MM.1S (cell line): ENCODE data around the gene NMNAT1.
"Not testable (repeated sequence)": the region's sequence is repeated elsewhere in the genome, so short reads cannot be mapped to it uniquely, and the experiment has no call there.

Experiments
- DNase-seq: peaks from one replicate; pipeline ENCODE4 v3.0.0-alpha.2; 2015
- H2AFZ ChIP-seq: fragments of 300-600 bp; sonication (generic); 2 replicates; pipeline ENCODE4 v1.6.0; 2016; ENCODE audit warnings: antibody characterized with exemption, low read length
- H3F3A ChIP-seq: fragments of 300-600 bp; sonication (generic); 2 replicates; pipeline ENCODE4 v1.6.1; 2016; ENCODE audit warnings: mild to moderate bottlenecking, antibody characterized with exemption, low read length, moderate library complexity, mixed read lengths; ENCODE audit not compliant: insufficient read depth
- H3K27ac ChIP-seq: fragments of 300-600 bp; sonication (generic); 2 replicates; pipeline ENCODE4 v1.5.1; 2016; ENCODE audit warnings: mild to moderate bottlenecking, low read length
- H3K27me3 ChIP-seq: fragments of 300-600 bp; sonication (generic); replicated peaks from 2 replicates; pipeline ENCODE4 v1.6.0; 2016; ENCODE audit warnings: low read length; ENCODE audit not compliant: insufficient read depth
- H3K36me3 ChIP-seq: fragments of 300-600 bp; sonication (generic); replicated peaks from 2 replicates; pipeline ENCODE4 v1.6.1; 2016; ENCODE audit warnings: mild to moderate bottlenecking, low read length, mixed read lengths; ENCODE audit not compliant: insufficient read depth
- H3K4me1 ChIP-seq: fragments of 300-600 bp; sonication (generic); 2 replicates; pipeline ENCODE4 v1.6.1; 2016; ENCODE audit warnings: low read length, mixed read lengths
- H3K4me2 ChIP-seq: fragments of 300-600 bp; sonication (generic); 2 replicates; pipeline ENCODE4 v1.6.0; 2016; ENCODE audit warnings: low read depth, low read length
- H3K4me3 ChIP-seq: fragments of 300-600 bp; sonication (generic); 2 replicates; pipeline ENCODE4 v1.5.1; 2016; ENCODE audit warnings: low read length, mixed read lengths
- H3K79me2 ChIP-seq: fragments of 300-600 bp; sonication (generic); 2 replicates; pipeline ENCODE4 v1.6.1; 2016; ENCODE audit warnings: mixed run types, low read length, mixed read lengths
- H3K9ac ChIP-seq: fragments of 300-600 bp; sonication (generic); 2 replicates; pipeline ENCODE4 v1.6.1; 2016; ENCODE audit warnings: low read length, mixed read lengths
- H3K9me2 ChIP-seq: fragments of 300-600 bp; sonication (generic); replicated peaks from 2 replicates; pipeline ENCODE4 v1.6.1; 2016; ENCODE audit warnings: mild to moderate bottlenecking, low read length, mixed read lengths; ENCODE audit not compliant: insufficient read depth
- H3K9me3 ChIP-seq: fragments of 300-600 bp; sonication (generic); replicated peaks from 2 replicates; pipeline ENCODE4 v1.6.1; 2016; ENCODE audit warnings: mild to moderate bottlenecking, low read length, mixed read lengths; ENCODE audit not compliant: insufficient read depth
- H4K20me1 ChIP-seq: fragments of 300-600 bp; sonication (generic); 2 replicates; pipeline ENCODE4 v1.6.1; 2016; ENCODE audit warnings: mild to moderate bottlenecking, low read length, moderate library complexity, mixed read lengths; ENCODE audit not compliant: insufficient read depth
- CTCF ChIP-seq: fragments of 300-600 bp; sonication (generic); IDR thresholded peaks from 2 replicates; pipeline ENCODE4 v1.5.1; 2016; ENCODE audit warnings: antibody characterized with exemption, low read length, mixed read lengths
- EZH2 ChIP-seq: fragments of 300-600 bp; sonication (generic); optimal IDR thresholded peaks from 2 replicates; pipeline ENCODE3; 2017; ENCODE audit warnings: low read depth, mild to moderate bottlenecking, antibody characterized with exemption, low read length, mixed read lengths
- EZH2phosphoT487 ChIP-seq: fragments of 300-600 bp; sonication (generic); IDR thresholded peaks from 2 replicates; pipeline ENCODE4 v1.6.1; 2018; ENCODE audit warnings: antibody characterized with exemption, low read length

Gene NMNAT1

GRCh38 chr1:9996624-9997582, 53.6 kb downstream of the NMNAT1 start, which contains the start of gene RBP7:
Gene RBP7, plus strand, starts transcription at chr1:9997228. Its CDS starts 31 bp downstream, at chr1:9997259.
- Histone ChIP-seq H3K36me3 (no peaks in the 10 kb centered on the region), H3K4me2 (no peak within 1 kb of the TSS), H3K4me3 (no peak within 1 kb of the TSS), H3K27ac (no peak within 1 kb of the TSS), H3K9ac (no peak within 1 kb of the TSS), H2AFZ (no peak within 1 kb of the TSS), H3K9me3 (no peaks in the 10 kb centered on the region), H3K79me2 (no peaks in the 10 kb centered on the region), H3K4me1 (no peaks in the 10 kb centered on the region), H3K9me2 (no peaks in the 10 kb centered on the region), H4K20me1 (no peaks in the 10 kb centered on the region), H3K27me3 (no peaks in the 10 kb centered on the region), H3F3A (no peaks in the 10 kb centered on the region; the same call in 1 of the 2 replicates)
- DNase-seq, result no peak
- TF ChIP-seq EZH2phosphoT487, result no peak

GRCh38 chr1:10001016-10001665, 57.9 kb downstream of the NMNAT1 start:
- Histone ChIP-seq H3K4me2 (no peak overlapping the region), H3K9me2 (no peaks in the 10 kb centered on the region), H3K9ac (no peak overlapping the region), H3F3A (no peaks in the 10 kb centered on the region), H3K27ac (no peak overlapping the region), H3K79me2 (no peaks in the 10 kb centered on the region), H3K9me3 (no peaks in the 10 kb centered on the region), H2AFZ (no peak overlapping the region), H3K36me3 (no peaks in the 10 kb centered on the region), H3K4me1 (no peaks in the 10 kb centered on the region), H3K4me3 (no peak overlapping the region), H4K20me1 (no peaks in the 10 kb centered on the region), H3K27me3 (no peaks in the 10 kb centered on the region)
- no peak for TF ChIP-seq EZH2
- no peak for TF ChIP-seq EZH2phosphoT487
- TF ChIP-seq CTCF, result no peak
- DNase-seq, result no peak

DNA sequence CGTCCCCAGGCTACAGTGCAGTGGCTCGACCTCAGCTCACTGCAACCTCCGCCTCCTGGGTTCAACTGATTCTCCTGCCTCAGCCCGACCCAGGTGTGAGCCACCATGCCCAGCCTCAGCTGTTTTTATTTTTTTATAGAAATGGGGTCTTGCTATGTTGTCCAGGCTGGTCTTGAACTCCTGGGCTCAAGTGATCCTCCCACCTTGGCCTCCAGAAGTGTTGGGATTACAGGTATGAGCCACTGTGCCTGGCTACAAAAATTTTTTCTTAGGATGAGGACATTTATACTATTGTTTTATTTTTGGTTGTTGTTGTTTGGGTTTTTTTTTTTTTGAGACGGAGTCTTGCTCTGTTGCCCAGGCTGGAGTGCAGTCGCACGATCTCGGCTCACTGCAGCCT, 62.0 kb downstream of the NMNAT1 start:
- H3K79me2 ChIP-seq, H2AFZ ChIP-seq, H3F3A ChIP-seq, H3K9ac ChIP-seq, H3K4me1 ChIP-seq, H3K27me3 ChIP-seq, H3K9me3 ChIP-seq, H3K36me3 ChIP-seq, H3K4me2 ChIP-seq, H3K27ac ChIP-seq, H3K4me3 ChIP-seq, H3K9me2 ChIP-seq, H4K20me1 ChIP-seq, DNase-seq: not testable (repeated sequence)

DNA sequence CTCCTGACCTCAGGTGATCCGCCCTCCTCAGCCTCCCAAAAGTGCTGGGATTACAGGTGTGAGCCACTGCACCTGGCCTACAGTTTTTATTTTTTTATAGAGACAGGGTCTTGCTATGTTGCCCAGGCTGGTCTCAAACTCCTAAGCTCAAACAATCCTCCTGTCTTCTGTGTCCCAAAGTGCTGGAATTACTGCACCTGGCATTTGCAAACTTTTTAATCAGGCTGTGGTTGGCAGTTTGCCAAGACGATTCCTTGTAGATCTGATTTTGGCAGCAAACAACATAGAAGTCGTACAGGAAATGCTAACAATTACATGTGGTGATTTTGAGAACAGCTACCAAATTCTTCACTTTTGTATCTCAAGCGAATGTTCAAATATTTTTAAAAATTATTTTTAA, 63.9 kb downstream of the NMNAT1 start:
- H3K4me3 ChIP-seq, result no peak overlapping the region
- no peaks in the 10 kb centered on the region for H3K9me2 ChIP-seq
- no peaks in the 10 kb centered on the region for H3F3A ChIP-seq
- no peaks in the 10 kb centered on the region for H3K27me3 ChIP-seq
- no peak overlapping the region for H3K27ac ChIP-seq
- TF ChIP-seq EZH2phosphoT487 (no peak), EZH2 (no peak), CTCF (no peak)
- no peak overlapping the region for H3K4me2 ChIP-seq
- DNase-seq, result no peak
- H3K79me2 ChIP-seq, result no peaks in the 10 kb centered on the region
- no peak overlapping the region for H3K9ac ChIP-seq
- no peak overlapping the region for H2AFZ ChIP-seq
- no peaks in the 10 kb centered on the region for H3K9me3 ChIP-seq
- no peaks in the 10 kb centered on the region for H4K20me1 ChIP-seq
- H3K4me1 ChIP-seq, result no peaks in the 10 kb centered on the region
- no peaks in the 10 kb centered on the region for H3K36me3 ChIP-seq
